ENCODE measurements around the gene OLFML2A.

The OLFML2A gene

GRCh38 chr9:124809741-124810500, 33.0 kb downstream of the OLFML2A start:
- TF ChIP-seq CTCF (IDR thresholded peaks at IDR 0.05; ENCODE audit: extremely low read depth, missing control alignments), result no peak
- DNase-seq (ENCODE audit: low spot score), result no peak

- no peak for TF ChIP-seq CTCF (IDR thresholded peaks at IDR 0.05; ENCODE audit: extremely low read depth, missing control alignments)
- DNase-seq (ENCODE audit: low spot score), result no peak
Measured at GRCh38 chr9:124810663-124811355, 33.9 kb downstream of the OLFML2A start.

GRCh38 chr9:124812441-124812876, 35.5 kb downstream of the OLFML2A start:
- no peak for TF ChIP-seq CTCF (IDR thresholded peaks at IDR 0.05; ENCODE audit: extremely low read depth, missing control alignments)
- no peak for DNase-seq (ENCODE audit: low spot score)

GRCh38 chr9:124813041-124813440, 36.1 kb downstream of the OLFML2A start:
- TF ChIP-seq CTCF (IDR thresholded peaks at IDR 0.05; ENCODE audit: extremely low read depth, missing control alignments), result no peak
- DNase-seq (ENCODE audit: low spot score), result no peak

- no peak for DNase-seq (ENCODE audit: low spot score)
- no peak for TF ChIP-seq CTCF (IDR thresholded peaks at IDR 0.05; ENCODE audit: extremely low read depth, missing control alignments)
Measured at GRCh38 chr9:124813501-124814163, 36.7 kb downstream of the OLFML2A start.

- no peak for TF ChIP-seq CTCF (IDR thresholded peaks at IDR 0.05; ENCODE audit: extremely low read depth, missing control alignments)
- no peak for DNase-seq (ENCODE audit: low spot score)
Measured at GRCh38 chr9:124814164-124814535, 37.2 kb downstream of the OLFML2A start.

GRCh38 chr9:124815601-124816000, 38.7 kb downstream of the OLFML2A start:
- no peak for TF ChIP-seq CTCF (IDR thresholded peaks at IDR 0.05; ENCODE audit: extremely low read depth, missing control alignments)
- DNase-seq (ENCODE audit: low spot score), result no peak

All from GM20000 (cell line).